ENCODE measurements around the gene STIP1.

Gene STIP1

DNA sequence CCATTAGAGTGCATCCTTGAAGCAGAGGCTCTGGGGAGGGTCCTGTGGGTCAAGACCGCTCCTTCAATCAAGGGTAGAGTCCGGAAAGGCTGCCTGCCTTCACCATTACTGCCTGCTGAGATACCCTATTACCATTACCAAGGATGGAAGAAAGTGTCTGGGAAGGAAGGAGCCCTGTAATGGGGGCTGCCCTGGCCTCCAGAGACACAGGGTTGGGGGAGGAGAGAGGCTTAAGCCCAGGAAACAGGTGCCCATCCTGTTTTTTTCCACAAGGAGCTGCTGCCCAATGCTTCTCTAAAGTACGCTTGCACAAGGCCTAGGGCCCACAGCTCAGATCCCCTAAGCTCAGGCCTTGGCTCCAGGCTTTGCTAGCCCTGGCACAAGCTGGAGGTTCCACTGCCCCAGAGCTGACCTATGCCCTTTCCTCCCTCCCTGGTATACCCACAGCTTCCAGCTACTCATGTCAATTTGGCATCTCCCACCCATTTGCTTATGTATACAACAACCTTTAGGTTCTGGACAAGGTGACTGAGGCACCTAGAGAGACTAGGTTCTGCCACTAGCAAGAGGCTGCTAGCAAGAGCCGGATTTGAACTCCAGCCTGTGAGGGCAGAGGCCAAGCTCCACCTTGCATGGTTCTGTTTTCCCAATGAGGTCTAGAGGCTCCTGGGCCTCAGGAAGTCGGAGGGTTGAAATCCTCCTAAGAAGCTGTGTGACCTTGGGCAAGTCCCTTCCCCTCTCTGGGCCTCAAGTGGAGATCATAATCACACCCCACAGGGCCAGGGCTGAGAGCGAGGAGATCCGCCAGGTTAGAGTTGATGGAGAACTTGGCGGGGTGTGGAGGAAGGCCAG is 63.8 kb downstream of the STIP1 start:
- Histone ChIP-seq H3K36me3 (ENCODE audit: control insufficient read depth in 2 of 2, insufficient read depth in 2 of 2, low read length in 2 of 2) (peaks cover 4% of the 10 kb centered on the region in 2 donors), H3K9me3 (ENCODE audit: control insufficient read depth in 2 of 2, low read length in 2 of 2) (no peaks in the 10 kb centered on the region), H3K4me1 (ENCODE audit: control insufficient read depth in 2 of 2, insufficient read depth in 2 of 2, low read length in 2 of 2) (peaks cover 41 to 42% of the 10 kb centered on the region in 2 donors), H3K4me3 (ENCODE audit: low read length in 2 of 2) (no peak overlapping the region), H3K27me3 (ENCODE audit: control insufficient read depth in 2 of 2, insufficient read depth in 2 of 2, low read length in 2 of 2) (no peaks in the 10 kb centered on the region), H3K27ac (ENCODE audit: low read depth in 2 of 2, low read length in 2 of 2) (no peak overlapping the region), H3K9ac (ENCODE audit: low read depth in 1 of 2, low read length in 2 of 2) (no peak overlapping the region)

DNA sequence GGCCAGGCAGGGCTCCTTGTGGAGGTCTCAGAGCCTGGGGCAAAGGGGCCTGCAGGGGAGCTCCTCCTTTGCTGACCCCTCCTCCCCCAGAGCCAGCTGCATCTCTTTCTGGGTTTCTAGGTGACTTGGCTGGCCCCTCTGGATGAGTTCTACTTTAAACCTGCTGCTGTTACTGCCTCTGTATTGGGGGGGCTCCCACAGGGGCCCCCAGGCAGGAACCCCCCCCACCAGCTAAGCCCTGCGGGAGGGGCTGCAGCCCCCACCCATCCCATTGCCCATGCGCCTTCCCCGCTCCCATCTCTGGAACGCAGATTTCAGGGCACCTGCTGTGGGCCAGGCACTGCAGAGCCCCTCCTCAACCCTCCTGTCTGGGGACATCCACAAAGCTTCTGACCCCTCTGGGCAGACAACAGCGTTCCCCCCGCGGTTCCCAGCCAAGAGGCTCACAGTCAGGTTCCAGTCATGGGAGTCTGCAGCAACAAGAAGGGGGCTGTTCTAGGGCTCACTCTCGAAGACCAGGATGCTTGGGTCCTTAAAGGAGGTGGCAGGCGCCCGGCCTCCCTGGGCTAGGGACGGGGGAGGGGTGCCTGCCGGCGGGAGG is 64.5 kb downstream of the STIP1 start:
- no peak overlapping the region for H3K27ac ChIP-seq (ENCODE audit: low read depth in 2 of 2, low read length in 2 of 2)
- peaks cover 35 to 36% of the 10 kb centered on the region in 2 donors for H3K4me1 ChIP-seq (ENCODE audit: control insufficient read depth in 2 of 2, insufficient read depth in 2 of 2, low read length in 2 of 2)
- no peaks in the 10 kb centered on the region for H3K27me3 ChIP-seq (ENCODE audit: control insufficient read depth in 2 of 2, insufficient read depth in 2 of 2, low read length in 2 of 2)
- H3K4me3 ChIP-seq (ENCODE audit: low read length in 2 of 2): peak overlapping the region; percentile 73
- H3K9ac ChIP-seq (ENCODE audit: low read depth in 1 of 2, low read length in 2 of 2): peak overlapping the region in 1 of 2 donors; percentile 76
- no peaks in the 10 kb centered on the region for H3K9me3 ChIP-seq (ENCODE audit: control insufficient read depth in 2 of 2, low read length in 2 of 2)
- peaks cover 11% of the 10 kb centered on the region in 2 donors for H3K36me3 ChIP-seq (ENCODE audit: control insufficient read depth in 2 of 2, insufficient read depth in 2 of 2, low read length in 2 of 2)

DNA sequence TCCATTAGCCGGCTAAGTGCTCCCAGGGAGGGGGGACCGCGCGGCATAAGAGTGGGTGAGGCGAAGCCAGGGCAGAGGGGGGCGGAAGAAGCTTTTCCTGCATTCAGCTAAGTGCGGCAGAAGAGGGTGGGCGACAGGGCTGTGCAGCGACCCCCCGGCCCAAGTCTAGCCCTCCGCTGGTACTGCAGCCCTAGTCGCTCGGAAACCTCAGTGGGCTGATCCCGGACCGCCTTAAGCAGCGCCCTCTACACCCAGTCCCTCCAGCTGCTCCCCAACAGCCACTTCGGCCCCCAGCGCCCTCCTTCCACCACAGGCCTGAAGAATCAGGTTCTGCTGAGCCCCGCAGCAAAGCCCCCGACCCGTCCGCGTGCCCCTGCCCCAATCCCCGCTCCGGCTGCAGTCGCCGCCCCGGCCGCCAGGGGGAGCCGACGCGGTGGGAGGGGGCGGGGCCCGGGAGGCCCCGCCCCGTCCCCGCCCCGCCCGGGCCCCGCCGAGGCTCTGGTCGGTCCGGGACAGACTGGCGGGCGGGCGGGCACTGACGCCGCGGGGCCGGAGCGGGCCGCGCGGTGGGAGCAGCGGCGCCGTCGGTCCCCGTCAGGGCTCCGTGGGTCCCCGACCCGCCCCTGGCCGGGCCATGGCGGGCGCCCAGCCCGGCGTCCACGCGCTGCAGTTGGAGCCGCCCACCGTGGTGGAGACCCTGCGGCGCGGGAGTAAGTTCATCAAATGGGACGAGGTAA is 65.2 kb downstream of the STIP1 start, which contains the start of gene PLCB3:
PLCB3 (plus strand) TSS at position 515 of the 737 bp plus-strand sequence; CDS start at position 635, 120 bp downstream.
- peak within 1 kb of the TSS; percentile 81 to 85 for H3K4me3 ChIP-seq (ENCODE audit: low read length in 2 of 2)
- peaks cover 17% of the 10 kb centered on the region in 2 donors for H3K36me3 ChIP-seq (ENCODE audit: control insufficient read depth in 2 of 2, insufficient read depth in 2 of 2, low read length in 2 of 2)
- H3K9me3 ChIP-seq (ENCODE audit: control insufficient read depth in 2 of 2, low read length in 2 of 2): no peaks in the 10 kb centered on the region
- no peaks in the 10 kb centered on the region for H3K27me3 ChIP-seq (ENCODE audit: control insufficient read depth in 2 of 2, insufficient read depth in 2 of 2, low read length in 2 of 2)
- H3K4me1 ChIP-seq (ENCODE audit: control insufficient read depth in 2 of 2, insufficient read depth in 2 of 2, low read length in 2 of 2): peaks cover 30% of the 10 kb centered on the region in 2 donors
- H3K27ac ChIP-seq (ENCODE audit: low read depth in 2 of 2, low read length in 2 of 2): peak within 1 kb of the TSS; percentile 85 to 86
- peak within 1 kb of the TSS; percentile 84 to 93 for H3K9ac ChIP-seq (ENCODE audit: low read depth in 1 of 2, low read length in 2 of 2)

- H3K4me3 ChIP-seq (ENCODE audit: low read length in 2 of 2): peak overlapping the region; percentile 81 to 85
- H3K9me3 ChIP-seq (ENCODE audit: control insufficient read depth in 2 of 2, low read length in 2 of 2): no peaks in the 10 kb centered on the region
- H3K27ac ChIP-seq (ENCODE audit: low read depth in 2 of 2, low read length in 2 of 2): peak overlapping the region; percentile 85 to 86
- H3K27me3 ChIP-seq (ENCODE audit: control insufficient read depth in 2 of 2, insufficient read depth in 2 of 2, low read length in 2 of 2): no peaks in the 10 kb centered on the region
- peaks cover 22% of the 10 kb centered on the region in 2 donors for H3K36me3 ChIP-seq (ENCODE audit: control insufficient read depth in 2 of 2, insufficient read depth in 2 of 2, low read length in 2 of 2)
- H3K9ac ChIP-seq (ENCODE audit: low read depth in 1 of 2, low read length in 2 of 2): peak overlapping the region; percentile 84 to 93
- H3K4me1 ChIP-seq (ENCODE audit: control insufficient read depth in 2 of 2, insufficient read depth in 2 of 2, low read length in 2 of 2): peaks cover 30% of the 10 kb centered on the region in 2 donors
Observed at GRCh38 chr11:64251753-64252002, 65.7 kb downstream of the STIP1 start.

GRCh38 chr11:64252003-64252872 is 66.3 kb downstream of the STIP1 start:
- Histone ChIP-seq H3K4me1 (ENCODE audit: control insufficient read depth in 2 of 2, insufficient read depth in 2 of 2, low read length in 2 of 2) (peaks cover 26 to 30% of the 10 kb centered on the region in 2 donors), H3K4me3 (ENCODE audit: low read length in 2 of 2) (peak overlapping the region; percentile 81 to 85), H3K9ac (ENCODE audit: low read depth in 1 of 2, low read length in 2 of 2) (peak overlapping the region; percentile 84 to 93), H3K27ac (ENCODE audit: low read depth in 2 of 2, low read length in 2 of 2) (peak overlapping the region; percentile 85 to 86), H3K27me3 (ENCODE audit: control insufficient read depth in 2 of 2, insufficient read depth in 2 of 2, low read length in 2 of 2) (no peaks in the 10 kb centered on the region), H3K9me3 (ENCODE audit: control insufficient read depth in 2 of 2, low read length in 2 of 2) (no peaks in the 10 kb centered on the region), H3K36me3 (ENCODE audit: control insufficient read depth in 2 of 2, insufficient read depth in 2 of 2, low read length in 2 of 2) (peaks cover 22 to 23% of the 10 kb centered on the region in 2 donors)

GRCh38 chr11:64253043-64253442 is 67.1 kb downstream of the STIP1 start:
- peak overlapping the region; percentile 37 to 81 for H3K4me3 ChIP-seq (ENCODE audit: low read length in 2 of 2)
- peaks cover 22 to 27% of the 10 kb centered on the region in 2 donors for H3K36me3 ChIP-seq (ENCODE audit: control insufficient read depth in 2 of 2, insufficient read depth in 2 of 2, low read length in 2 of 2)
- peak overlapping the region in 1 of 2 donors; percentile 57 for H3K9ac ChIP-seq (ENCODE audit: low read depth in 1 of 2, low read length in 2 of 2)
- peak overlapping the region in 1 of 2 donors; percentile 85 for H3K27ac ChIP-seq (ENCODE audit: low read depth in 2 of 2, low read length in 2 of 2)
- no peaks in the 10 kb centered on the region for H3K9me3 ChIP-seq (ENCODE audit: control insufficient read depth in 2 of 2, low read length in 2 of 2)
- H3K4me1 ChIP-seq (ENCODE audit: control insufficient read depth in 2 of 2, insufficient read depth in 2 of 2, low read length in 2 of 2): peaks cover 20 to 25% of the 10 kb centered on the region in 2 donors
- H3K27me3 ChIP-seq (ENCODE audit: control insufficient read depth in 2 of 2, insufficient read depth in 2 of 2, low read length in 2 of 2): no peaks in the 10 kb centered on the region

DNA sequence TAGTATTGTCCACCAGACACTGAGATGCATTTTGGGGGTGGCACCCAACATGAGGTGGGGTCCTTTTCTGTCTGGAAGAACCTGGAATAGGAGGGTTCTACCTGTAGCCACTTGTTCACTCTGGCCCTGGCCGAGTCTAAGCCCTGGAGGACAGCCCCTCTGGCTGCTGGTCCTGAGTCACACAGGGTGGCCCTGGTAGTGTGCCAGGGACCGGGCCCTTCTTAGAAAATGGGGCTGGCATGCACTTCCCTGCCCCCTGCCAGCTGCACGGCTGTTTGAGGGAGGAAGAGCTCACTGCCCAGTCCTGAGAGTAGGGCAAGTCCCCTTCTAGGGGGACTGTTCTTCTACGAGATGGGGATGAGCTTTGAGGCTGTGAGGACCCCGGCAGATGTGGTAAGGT is 67.5 kb downstream of the STIP1 start:
- peaks cover 22 to 32% of the 10 kb centered on the region in 2 donors for H3K36me3 ChIP-seq (ENCODE audit: control insufficient read depth in 2 of 2, insufficient read depth in 2 of 2, low read length in 2 of 2)
- no peaks in the 10 kb centered on the region for H3K9me3 ChIP-seq (ENCODE audit: control insufficient read depth in 2 of 2, low read length in 2 of 2)
- peak overlapping the region in 1 of 2 donors; percentile 57 for H3K9ac ChIP-seq (ENCODE audit: low read depth in 1 of 2, low read length in 2 of 2)
- no peak overlapping the region for H3K27ac ChIP-seq (ENCODE audit: low read depth in 2 of 2, low read length in 2 of 2)
- H3K4me3 ChIP-seq (ENCODE audit: low read length in 2 of 2): peak overlapping the region in 1 of 2 donors; percentile 37
- H3K27me3 ChIP-seq (ENCODE audit: control insufficient read depth in 2 of 2, insufficient read depth in 2 of 2, low read length in 2 of 2): no peaks in the 10 kb centered on the region
- peaks cover 20 to 23% of the 10 kb centered on the region in 2 donors for H3K4me1 ChIP-seq (ENCODE audit: control insufficient read depth in 2 of 2, insufficient read depth in 2 of 2, low read length in 2 of 2)

Data from mucosa of rectum (tissue), 2 donors.